Activated CD4-positive, alpha-beta T cell treated with anti-CD3 and anti-CD28 coated beads for 48 hours (primary cell): Measurements from ENCODE around the gene SIRPB1.
"Not testable (repeated sequence)": the region's sequence is repeated elsewhere in the genome, so short reads cannot be mapped to it uniquely, and the experiment has no call there.

ENCODE experiments used
- DNase-seq: peaks from one replicate; pipeline ENCODE4 v3.0.0-alpha.2; 2020

Gene SIRPB1

DNA sequence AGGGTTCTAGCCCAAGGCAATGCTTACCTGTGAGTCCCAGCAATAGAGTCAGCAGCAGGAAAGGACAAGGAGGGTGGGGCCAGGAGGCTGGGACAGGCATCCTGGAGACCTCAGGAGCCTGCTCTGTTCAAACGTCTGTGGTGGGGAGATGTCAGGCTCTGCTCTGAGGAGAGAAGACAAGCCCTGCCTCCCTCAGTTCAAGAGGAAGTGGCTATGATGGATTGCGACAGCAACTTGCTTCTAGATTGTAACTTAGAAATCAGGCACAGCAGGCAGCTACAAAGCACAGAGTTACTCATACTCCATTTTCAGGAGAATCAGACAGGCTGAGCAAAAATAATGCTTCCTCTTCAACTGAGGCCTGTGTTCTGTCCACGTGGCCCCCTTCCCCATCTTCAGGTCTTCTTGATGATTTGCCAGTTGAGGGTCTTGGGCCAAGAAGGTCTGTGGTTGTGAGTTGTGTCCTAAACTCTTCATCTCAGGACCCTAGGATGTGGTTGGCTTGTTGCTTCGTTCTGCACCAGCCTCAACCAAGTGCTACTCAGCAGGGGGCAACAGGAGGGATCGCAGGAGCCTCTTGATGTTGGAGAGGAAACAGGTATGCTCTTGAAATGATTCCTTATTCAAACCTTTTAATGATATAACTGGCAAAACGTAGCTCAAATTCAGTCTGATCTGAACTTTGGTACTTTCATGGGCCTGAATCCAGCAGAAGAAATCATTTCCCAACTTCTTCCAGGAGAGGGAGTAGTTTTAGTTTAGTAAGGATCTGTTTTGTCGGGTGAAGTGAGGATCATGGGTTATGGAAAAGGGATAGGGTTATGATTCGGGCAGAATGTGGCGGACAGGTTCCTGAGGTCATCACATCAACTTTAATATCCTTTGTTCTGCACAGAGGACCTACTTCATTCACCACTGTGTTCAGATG, 31.0 kb downstream of the SIRPB1 start:
- no peak for DNase-seq

DNA sequence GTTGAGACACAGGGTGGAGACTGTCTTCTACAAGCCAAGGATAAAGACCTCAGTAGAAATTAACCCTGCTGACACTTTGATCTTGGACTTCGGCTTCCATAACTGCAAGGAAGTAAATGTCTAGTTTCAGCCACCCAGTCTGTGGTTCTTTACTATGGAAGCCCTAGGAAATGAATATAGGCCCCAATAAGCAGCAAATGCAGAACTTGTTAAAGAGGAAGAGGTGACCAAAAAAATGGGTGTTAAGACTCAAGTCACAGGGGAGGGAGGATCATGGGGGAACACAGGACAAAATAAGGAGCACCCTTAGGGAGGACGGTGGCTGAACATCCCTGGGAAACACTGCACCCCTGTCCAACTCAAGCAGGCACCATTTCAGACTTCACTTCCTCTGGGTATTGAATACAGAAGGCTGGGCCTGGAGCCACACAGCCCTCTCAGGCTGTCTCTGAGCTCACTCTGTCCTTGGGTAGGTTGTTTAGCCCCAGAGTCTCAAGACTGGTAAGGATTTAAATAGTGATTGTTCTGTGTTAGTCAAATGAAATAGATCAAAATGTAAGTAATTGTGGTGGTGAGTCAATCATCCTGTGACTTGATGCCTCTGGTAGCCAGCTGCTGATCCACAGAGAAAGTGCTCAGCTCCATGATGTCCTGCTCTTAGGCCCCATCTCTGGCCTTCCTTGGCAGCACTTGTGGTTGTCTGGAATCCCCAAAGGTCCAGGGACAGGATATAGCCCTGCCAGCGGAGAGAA, 31.9 kb downstream of the SIRPB1 start:
- DNase-seq: no peak

DNA sequence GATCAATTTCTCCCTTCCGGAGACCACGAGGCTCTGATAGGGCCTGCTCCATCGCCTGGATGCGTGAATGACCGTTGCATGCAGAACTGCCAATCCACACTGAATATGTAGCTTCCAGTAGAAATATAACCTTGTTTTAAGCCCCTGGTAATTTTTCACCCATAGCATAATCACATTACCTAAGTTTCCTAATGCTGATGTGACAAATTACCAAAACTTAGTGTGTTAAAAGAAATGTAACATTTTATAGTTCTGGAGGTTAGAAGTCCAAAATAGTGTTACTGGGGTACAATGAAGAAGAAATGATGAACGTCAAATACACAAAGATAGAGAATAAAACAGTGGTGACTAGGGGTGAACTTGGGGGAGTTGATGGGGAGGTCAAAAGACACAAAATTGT, 40.3 kb downstream of the SIRPB1 start:
- no peak for DNase-seq

DNA sequence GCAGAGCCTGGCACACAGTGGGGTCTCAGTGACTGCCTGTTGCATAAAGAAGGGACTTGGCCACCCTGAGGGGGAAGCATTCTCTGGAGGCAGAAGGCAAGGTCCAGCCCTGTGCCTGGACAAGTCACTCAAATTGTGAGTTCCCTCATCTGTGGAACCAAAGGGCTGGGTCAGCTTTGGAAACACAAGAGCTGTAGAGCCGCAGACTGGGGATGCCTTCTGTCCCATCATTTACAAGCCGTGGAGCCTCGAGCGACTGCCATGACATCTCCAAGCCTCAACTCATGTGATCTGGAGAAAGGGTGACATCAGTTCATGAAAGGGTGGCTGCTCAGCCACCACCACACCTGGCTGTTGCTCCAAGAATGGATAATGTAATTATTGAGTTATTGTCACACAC, 41.9 kb downstream of the SIRPB1 start:
- no peak for DNase-seq

DNA sequence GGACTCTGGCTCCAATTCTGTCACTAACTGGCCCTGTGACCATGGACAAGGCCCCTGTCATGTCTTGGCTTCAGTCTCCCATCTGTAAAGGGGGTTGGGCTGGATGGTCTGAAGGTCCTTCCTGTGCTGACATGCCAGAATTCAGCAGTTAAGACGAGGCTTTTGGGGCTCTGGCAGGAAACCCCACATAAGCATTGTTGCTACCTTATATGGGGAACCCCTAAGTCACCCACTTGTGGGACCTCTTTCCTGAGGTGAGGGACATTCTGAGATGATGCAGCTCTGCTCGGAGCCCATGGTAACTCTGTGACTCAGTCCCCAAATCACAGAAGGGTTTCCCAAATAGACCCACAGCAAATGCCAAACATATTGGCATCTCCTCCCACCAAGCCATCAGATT, 42.5 kb downstream of the SIRPB1 start:
- DNase-seq: not testable (repeated sequence)

DNA sequence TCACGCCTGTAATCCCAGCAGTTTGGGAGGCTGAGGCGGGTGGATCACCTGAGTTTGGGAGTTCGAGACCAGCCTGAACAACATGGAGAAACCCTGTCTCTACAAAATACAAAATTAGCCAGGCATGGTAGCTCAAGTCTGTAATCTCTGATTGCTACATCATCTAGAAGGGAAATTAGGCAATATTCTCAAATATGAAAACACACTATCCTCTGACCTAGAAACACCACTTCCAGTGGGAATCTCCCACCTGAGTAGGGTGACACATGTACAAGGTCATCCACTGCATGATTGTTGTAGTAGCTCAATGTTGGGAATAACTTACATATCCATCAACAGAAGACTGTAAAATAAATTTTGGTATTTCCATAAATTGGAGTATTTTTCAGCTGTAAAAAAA, 43.2 kb downstream of the SIRPB1 start:
- no peak for DNase-seq

DNA sequence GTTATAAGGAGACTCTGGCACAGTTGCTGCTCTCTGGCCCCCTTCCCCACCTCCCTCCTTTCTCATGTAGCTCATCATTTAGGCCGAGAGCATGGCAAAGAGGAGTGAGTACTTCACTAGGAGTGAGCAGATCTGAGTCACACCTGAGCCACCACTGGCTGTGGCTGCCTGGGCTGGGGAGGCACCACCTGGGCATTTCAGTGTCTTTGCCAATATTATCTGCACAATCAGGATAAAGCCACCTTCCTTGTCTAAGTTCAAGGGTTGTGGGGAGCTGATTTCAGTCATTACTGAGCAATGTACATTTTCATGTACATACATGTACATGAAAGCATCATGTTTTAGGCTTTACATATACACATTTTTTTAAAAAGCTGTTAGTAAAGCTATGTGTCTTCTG, 43.8 kb downstream of the SIRPB1 start:
- DNase-seq: peak; percentile 37

DNA sequence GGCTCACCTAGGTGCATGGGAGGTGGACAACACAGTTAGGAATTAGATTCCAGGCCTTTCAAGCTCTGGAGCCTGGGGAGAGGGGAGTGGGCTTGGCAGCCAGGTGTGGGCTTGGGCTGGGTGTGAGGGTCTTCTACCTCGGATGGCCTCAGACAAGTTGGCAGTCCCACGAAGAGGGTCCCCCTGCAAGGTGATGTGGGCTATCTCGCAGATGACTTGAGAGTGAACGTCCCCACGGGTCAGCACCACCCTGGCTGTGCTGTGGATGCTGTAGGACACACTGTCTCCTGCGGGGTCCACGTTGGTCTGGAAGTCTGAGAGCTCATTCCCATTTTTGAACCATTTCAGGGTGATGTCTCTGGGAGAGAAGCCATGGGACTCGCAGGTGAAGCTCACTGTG, 48.2 kb downstream of the SIRPB1 start:
- DNase-seq: not testable (repeated sequence)
